Measurements from ENCODE around the gene ZNF649. TPM values are rescaled to one million over a fixed set of nuclear protein-coding genes. Genes with fewer than 3 reads are reported as not detected.

Gene ZNF649
- polyA plus RNA-seq, 4 donors: 26.5 to 31.0 (median 28.8) TPM

DNA sequence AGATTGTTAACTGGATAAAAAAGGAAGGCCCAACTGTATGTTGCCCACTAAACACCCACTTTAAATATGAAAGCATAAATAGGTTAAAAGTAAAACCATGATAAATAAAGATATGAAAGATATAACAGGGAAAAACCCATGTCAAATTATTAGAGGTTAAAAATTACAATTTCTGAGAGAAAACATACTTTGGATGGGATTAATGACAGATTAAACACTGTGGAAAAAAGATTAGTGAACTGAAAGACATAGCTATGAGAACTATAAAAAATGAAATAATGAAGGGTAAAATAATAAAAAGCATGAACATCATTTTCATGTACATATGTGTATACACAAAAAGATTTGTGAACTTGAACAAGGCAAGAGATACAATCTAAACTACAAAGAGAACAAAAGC lies 14.9 kb downstream of the ZNF649 start:
- no peak for DNase-seq (ENCODE audit: low read depth in 4 of 4, low spot score in 3 of 4)

DNA sequence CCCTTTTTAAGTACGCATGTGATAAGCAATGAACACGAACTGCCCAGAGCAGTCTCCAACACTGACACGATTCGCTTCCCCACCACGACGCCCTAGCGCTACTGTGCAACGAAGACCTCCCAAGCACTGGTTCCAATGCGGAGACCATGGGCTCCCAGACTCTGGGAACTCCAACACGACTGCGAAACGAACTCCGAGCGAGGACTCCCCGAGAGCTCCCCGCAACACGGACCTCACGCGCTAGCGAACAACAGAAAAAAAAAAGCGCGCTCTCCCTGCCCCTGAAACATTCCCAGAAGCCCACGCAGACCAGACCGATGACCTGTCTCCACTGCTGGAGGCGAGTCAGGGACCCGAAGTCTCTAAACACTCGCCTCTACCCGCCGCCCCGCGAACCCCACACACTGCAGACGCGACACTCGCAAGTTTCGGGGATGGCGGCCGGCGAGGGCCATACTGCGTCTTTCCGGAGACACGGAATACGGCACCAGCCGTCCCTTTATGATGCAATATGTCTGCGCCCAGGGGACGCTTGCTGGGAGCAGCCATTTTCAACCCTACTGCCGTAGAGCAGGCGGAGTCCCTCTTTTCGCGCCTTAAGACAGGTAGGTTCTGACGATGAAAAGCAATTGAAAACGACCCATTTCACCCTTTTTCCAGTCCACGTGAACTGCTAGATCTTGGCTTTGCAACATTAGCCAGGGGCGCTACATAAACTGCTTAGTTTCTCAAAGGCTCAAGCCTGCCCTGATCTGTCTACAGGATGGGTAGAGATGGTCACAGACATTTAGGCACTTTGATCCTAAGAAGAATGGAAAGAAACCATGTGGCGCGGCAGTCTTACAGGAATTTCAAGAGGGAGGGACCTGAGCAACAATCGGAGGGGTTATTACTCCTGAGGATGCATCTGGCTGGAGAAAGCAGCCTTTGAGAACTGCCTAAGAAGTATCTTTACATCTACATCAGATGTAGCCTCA lies 17.0 kb downstream of the ZNF649 start, which contains the start of gene ZNF577:
ZNF577 (minus strand) TSS at position 430 of the 977 bp plus-strand sequence. CDS start 7,569 bp downstream, outside the sequence.
- peak; percentile 85 to 94 (median 90) for DNase-seq (ENCODE audit: low read depth in 4 of 4, low spot score in 3 of 4)

DNA sequence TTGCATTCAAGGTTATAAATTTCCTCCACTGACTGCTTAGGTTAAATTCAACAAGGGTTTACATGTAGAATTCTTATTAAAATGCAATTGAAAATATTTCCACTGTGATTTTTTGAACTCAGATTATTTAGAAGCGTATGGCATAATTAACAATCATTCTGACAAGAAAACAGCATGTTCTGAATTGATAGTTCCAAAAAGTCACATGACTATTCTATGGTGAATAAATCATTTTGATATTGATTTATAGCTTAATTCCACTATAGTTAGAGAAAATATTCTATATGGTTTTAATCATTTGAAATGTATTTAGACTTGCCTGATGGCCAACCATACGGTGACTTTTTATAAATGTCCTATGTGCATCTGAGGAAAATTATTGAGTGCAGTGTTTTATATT lies 20.1 kb downstream of the ZNF649 start:
- DNase-seq (ENCODE audit: low read depth in 4 of 4, low spot score in 3 of 4): no peak

DNA sequence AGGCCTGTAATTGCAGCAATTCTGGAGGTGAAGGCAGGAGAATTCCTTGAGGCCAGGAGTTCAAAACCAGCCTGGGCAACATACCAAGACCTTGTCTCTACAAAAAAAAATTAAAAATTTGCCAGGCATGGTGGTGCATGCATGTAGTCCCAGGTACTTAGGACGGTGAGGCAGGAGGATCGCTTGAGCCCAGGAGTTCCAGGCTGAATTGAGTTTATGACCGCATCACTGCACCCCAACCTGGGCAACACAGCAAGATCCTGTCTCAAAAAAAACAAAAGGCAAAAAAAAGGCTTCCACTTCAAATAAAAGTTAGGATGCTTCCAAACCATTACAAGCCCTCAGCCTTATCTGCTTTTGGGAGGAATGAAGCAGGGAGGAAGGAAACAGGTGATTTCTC lies 22.3 kb downstream of the ZNF649 start:
- DNase-seq (ENCODE audit: low read depth in 4 of 4, low spot score in 3 of 4): no peak

DNA sequence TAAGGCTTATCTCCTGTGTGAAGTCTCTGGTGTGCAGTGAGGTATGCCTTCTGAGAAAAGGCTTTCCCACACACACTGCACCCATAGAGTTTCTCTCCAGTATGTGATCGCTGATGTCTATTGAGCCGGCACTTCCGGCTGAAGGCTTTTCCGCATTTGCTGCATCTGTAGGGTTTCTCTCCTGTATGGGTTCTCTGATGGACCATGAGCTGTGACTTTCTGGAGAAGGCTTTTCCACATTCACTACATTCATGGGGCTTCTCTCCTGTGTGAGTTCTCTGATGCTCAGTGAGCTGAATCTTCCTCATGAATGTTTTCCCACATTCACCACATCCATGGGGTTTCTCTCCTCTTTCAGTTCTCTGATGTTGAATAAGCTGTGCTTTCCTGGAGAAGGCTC lies 31.7 kb downstream of the ZNF649 start:
- DNase-seq (ENCODE audit: low read depth in 4 of 4, low spot score in 3 of 4): no peak

DNA sequence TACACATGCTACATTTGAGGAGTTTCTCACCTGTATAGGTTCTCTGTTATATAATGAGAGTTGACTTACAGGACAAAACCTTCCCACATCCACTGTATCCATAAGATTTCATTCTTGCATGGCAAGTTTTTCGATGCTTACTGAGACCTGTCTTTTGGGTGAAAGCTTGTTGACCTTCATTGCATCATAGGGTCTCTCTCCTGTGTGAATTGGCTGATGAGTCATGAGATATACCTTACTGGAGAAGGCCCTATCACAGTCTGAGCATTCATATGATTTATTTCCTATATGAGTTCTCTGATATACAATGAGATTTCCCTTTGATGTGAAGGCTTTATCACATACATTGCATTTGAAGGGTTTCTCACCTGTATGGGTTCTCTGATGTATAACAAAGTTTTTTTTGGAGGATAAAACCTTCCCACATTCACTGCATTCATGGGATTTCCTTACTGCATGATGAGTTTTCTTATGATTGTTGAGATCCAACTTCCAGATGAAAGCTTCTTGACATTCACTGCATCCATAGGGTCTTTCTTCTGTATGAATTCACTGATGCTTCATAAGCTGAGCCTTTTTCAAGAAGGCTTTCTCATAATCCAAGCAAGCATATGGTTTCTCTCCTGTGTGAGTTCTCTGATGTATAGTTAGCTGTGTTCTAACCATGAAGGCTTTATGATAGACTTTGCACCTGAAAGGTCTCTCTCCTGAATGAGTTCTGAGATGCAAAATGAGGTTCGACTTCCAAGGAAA lies 42.8 kb downstream of the ZNF649 start:
- no peak for DNase-seq (ENCODE audit: low read depth in 4 of 4, low spot score in 3 of 4)

Other genes starting within 250 kb of the ZNF649 start
- 10 to 100 TPM; 12.3 to 19.4 (median 15.7) TPM for gene SPACA6, start 211.7 kb downstream of the ZNF649 start, polyA plus RNA-seq (ENCODE audit: insufficient read length in 4 of 4)
- under 1 TPM in 3 of 4 donors, not detected in 1; 0.05 to 0.13 (median 0.10) TPM for gene HAS1, start 181.0 kb downstream of the ZNF649 start, polyA plus RNA-seq (ENCODE audit: insufficient read length in 4 of 4)
- gene FPR1, start 153.1 kb downstream of the ZNF649 start, polyA plus RNA-seq (ENCODE audit: insufficient read length in 4 of 4): 1 to 10 TPM in 3 of 4 donors, under 1 TPM in 1; 0.54 to 3.7 (median 1.3) TPM
- gene FPR2, start 143.8 kb downstream of the ZNF649 start, polyA plus RNA-seq (ENCODE audit: insufficient read length in 4 of 4): under 1 TPM in 3 of 4 donors, not detected in 1; 0.22 to 0.34 (median 0.25) TPM
- gene FPR3, start 109.9 kb downstream of the ZNF649 start, polyA plus RNA-seq (ENCODE audit: insufficient read length in 4 of 4): under 1 TPM; 0.33 to 0.70 (median 0.42) TPM
- 10 to 100 TPM; 35.6 to 46.7 (median 43.1) TPM for gene ZNF577, start 17.1 kb downstream of the ZNF649 start, polyA plus RNA-seq (ENCODE audit: insufficient read length in 4 of 4)
- gene ZNF613, start 22.5 kb upstream of the ZNF649 start, polyA plus RNA-seq (ENCODE audit: insufficient read length in 4 of 4): 10 to 100 TPM; 10.9 to 16.4 (median 15.0) TPM
- 10 to 100 TPM; 16.2 to 18.6 (median 17.2) TPM for gene ZNF350, start 81.8 kb upstream of the ZNF649 start, polyA plus RNA-seq (ENCODE audit: insufficient read length in 4 of 4)
- gene ZNF615, start 103.2 kb upstream of the ZNF649 start, polyA plus RNA-seq (ENCODE audit: insufficient read length in 4 of 4): 10 to 100 TPM; 14.9 to 19.3 (median 18.1) TPM
- gene ZNF614, start 123.4 kb upstream of the ZNF649 start, polyA plus RNA-seq (ENCODE audit: insufficient read length in 4 of 4): 10 to 100 TPM; 14.8 to 20.9 (median 18.6) TPM
- 10 to 100 TPM; 18.6 to 23.4 (median 22.5) TPM for gene ZNF432, start 143.8 kb upstream of the ZNF649 start, polyA plus RNA-seq (ENCODE audit: insufficient read length in 4 of 4)
- 10 to 100 TPM; 12.4 to 18.5 (median 14.7) TPM for gene ZNF841, start 190.7 kb upstream of the ZNF649 start, polyA plus RNA-seq (ENCODE audit: insufficient read length in 4 of 4)
- 10 to 100 TPM; 15.9 to 22.1 (median 19.8) TPM for gene ZNF616, start 234.9 kb upstream of the ZNF649 start, polyA plus RNA-seq (ENCODE audit: insufficient read length in 4 of 4)